Measurements from ENCODE around the gene FGF19. TPM values are rescaled to one million over a fixed set of nuclear protein-coding genes. Genes with fewer than 3 reads are reported as not detected.

The FGF19 gene, protein sequence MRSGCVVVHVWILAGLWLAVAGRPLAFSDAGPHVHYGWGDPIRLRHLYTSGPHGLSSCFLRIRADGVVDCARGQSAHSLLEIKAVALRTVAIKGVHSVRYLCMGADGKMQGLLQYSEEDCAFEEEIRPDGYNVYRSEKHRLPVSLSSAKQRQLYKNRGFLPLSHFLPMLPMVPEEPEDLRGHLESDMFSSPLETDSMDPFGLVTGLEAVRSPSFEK
- total RNA-seq = not detected

DNA sequence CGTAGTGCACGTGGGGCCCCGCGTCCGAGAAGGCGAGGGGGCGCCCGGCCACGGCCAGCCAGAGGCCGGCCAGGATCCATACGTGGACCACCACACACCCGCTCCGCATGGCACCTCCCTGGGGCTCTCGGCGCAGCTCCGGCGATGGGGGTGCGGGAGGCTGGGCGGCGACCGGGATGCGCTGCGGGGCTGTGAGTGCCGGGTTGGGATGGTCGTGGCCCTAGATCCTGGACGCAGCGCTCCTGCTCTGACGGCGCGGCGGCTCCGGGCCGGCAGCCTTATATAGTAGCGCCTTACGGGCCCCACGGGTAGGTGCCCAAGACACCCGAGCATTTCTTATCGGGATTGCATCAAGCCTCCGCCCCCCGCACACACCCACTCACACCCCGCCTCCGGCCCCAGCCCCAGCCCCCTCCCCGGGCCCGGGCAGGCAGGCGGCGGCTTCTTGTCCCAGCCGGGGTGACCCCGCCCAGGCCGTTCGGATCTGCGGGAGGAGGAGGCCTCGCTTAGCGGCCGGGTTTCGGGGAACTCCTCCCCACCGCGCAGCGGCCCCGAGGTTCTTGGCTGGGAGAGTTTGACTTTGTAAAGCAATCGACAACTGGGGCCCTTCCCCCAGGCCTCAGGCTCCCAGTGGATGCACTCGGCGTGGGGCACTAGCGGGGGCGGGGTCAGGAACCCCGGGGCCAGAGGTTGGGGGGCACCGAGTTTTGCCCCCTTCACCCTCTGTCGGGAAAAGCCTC, at the start of gene FGF19:
Gene FGF19 (minus strand): TSS at position 255 of the 740 bp plus-strand sequence. CDS start 146 bp downstream, at position 109.
- no peak for DNase-seq

DNA sequence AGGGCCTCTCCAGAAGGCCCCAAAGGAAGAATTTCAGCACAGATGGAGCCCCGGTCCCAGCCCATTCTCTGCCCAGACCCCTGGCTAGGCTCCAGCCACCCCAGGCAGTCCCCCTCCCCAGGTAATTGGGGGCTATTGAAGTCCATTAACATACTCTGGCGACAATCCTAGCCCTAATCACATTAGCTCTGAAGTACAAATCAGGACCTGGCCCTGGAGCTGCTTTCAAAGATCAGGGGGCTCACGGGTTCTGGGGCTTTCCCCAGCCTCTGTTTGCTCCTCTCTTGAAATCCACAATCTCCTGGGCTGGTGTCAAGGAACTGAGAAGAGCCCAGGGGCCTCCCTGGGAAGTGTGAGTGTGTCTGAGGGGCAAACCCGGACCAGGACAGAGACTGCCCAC, 49.1 kb upstream of the FGF19 start:
- DNase-seq = no peak

DNA sequence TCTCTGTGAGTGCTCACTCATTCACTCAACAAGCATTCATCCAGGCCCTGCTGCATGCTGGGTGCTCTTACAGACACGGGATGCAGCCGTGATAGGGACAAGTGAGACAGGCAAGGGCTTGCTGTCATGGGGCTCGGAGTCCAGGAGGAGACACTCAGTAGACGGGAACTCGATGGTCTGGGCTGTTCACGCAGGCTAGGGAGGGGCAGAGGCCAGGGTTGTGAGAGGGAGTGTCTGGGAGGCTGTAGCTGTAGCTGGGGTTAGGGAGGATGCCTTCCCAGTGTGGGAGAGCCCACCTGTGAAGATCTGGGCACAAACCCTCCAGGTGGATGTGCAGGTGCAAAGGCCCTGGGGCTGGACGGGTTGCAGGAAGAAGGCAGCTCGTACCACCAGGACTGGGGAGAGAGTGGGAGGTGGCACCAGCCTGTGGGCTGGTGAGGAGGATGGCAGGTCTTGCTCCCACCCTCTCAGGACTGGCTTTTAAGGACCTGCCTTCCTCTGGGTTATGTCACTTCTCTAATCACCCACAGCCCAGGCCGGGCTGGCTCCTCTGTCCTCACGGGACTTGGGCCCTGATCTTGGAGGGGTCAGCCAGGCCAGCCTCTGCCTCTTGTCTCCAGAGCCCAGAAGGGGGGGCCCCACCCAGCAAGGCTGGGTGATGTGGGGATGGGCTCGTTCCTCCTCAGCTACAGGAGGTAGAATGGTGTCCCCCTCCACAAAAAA, 47.2 kb upstream of the FGF19 start:
- no peak for DNase-seq

DNA sequence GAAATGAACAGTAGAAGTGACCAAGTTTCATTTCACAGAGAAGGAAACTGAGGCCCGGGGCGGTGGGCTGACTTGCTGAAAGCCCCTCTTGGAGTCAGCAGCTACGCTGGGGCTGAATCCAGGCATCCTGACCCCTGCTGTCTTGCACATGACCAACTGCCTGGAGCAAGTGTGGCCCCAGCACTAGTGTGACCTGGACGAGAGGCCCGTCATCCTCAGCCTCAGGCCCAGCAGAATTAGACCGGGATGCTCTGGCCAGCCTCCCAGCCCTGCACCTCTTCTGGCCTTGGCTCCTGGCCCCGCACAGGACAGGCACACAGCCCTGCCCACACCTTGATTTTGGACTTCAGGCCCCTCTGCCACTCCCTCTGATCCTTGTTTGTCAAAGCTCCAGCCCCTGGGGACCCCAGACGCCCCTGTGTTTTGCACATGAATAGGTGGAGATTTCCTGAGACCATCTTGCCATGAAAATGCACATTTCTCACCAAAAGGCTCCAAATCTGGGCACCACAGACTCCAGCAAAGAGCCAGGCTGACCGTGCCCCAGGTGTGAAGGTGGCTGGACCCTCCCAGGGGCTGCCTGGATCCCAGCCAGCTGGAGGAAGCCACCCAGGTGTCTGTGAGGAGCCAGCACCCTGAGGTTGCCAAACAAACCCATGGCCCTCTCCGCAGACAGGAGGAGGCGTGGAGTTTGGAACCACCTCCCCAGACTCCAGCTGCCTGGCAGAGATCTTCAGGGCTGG, 46.5 kb upstream of the FGF19 start:
- no peak for DNase-seq

DNA sequence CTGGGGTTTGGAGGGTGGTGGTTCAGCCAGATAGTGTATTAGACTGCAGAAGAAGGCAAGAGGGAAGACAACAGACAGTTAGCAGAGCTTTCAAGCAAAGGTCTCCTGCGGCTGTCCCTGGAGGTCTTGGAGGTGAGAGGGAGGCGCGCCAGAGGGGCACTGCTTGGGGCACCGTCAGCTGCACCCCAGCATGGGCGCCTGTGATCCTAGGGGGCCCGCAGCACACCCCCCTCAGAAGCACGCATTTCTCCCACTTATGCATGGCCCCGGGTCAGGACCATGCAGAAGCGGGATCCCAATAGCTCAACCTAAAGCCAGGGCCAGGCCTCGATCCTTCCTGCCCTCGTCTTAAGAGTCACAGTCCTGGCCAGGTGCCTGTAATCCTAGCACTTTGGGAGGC, 44.8 kb upstream of the FGF19 start:
- no peak for DNase-seq

DNA sequence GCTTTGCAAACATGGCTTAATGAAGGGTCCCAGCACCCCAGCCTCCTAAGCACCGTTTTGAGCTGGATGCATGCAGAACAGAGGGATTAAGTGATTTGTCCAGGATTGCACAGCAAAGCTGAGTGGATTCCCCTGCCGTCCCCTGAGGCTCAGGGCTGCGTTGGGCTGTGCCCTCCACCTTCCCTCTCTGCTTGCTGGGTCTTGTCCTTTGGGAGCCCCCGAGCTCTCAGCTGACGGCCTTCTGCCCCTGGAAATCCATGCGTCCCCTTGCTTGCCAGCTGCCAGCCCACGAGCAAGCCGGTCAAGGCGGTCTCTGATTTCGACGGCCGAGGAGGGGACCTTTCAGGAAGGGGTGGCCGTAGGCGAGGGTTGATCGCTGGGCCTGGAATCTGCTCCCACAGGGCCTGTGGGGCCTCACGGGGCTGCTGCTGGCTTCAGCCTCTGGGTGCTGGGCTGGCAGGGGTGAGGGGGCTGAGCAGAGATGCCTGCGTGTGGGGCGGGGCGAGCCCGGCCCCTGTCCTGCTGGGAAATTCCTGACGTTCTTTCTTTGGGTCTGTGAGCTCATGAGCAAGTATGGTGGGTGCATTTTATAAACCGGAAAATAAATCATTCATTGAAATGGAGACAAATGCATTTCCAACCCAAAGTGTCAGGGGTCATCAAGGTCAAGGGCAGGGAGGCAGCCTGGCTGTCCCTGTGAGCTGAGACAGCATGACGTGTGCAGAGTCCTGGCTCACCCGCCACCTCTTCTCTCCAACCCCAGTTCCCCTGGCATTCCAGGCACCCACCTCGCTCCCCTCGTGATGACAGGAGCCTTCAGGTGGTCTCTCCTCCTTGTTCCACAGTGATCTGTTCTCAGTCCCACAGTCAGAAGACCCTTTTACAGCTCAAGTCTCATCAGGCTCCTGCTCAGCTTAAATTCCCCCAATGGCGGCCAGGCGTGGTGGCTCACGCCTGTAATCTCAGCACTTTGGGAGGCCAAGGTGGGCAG, 43.2 kb upstream of the FGF19 start:
- no peak for DNase-seq

DNA sequence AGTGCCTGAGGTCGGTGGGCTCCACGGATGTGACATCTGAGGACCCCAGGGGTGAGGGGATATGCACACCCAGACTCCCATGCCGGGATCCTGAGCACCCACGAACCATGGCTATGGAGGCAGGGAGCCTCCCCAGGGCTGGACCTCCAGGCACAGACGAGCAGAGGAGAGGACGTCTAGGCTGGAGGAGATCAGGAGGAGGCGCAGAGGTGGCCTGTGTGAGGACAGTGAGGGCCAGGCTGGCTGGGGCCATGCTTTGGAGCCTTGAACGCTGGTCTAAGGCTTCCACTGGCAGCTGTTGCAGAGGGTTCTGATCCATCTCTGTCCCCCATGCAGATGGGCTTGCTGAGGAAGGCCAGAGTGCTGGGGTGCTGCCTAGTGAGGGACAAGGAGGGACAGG, 42.3 kb upstream of the FGF19 start:
- no peak for DNase-seq

DNA sequence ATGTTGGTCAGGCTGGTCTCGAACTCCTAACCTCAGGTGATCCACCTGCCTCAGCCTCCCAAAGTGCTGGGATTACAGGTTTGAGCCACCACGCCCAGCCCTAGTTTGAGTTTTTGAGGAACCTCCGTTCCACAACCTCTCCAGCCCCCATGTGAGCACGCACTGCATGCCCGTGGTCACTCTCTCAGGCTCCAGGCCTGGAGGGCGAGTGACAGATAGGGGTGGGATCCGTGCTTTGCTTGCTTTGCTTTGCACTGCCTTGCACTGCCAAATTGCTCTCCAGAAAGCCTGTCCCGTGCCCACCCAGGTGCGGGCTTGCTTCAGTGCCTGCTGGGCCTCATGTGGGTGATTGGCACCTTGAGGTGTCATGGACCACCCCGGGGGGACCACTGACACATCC, 41.4 kb upstream of the FGF19 start:
- no peak for DNase-seq

DNA sequence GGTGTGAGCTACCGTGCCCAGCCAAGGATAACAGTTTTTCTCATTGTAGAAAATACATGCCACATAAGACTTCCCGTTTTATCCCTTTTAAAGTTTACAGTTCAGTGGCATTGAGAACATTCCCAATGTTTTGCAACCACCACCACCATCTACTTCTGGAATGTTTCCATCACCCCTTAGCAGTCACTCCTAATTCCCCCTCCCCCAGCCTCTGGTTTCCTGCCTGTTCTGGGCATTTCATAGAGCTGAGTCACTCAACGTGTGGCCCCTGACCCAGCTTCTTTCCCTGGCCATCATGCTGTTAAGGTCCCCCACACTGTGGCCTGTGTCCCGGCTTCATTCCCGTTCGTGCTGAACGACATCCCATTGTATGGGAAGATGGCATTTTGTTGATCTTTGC, 40.6 kb upstream of the FGF19 start:
- DNase-seq = no peak

DNA sequence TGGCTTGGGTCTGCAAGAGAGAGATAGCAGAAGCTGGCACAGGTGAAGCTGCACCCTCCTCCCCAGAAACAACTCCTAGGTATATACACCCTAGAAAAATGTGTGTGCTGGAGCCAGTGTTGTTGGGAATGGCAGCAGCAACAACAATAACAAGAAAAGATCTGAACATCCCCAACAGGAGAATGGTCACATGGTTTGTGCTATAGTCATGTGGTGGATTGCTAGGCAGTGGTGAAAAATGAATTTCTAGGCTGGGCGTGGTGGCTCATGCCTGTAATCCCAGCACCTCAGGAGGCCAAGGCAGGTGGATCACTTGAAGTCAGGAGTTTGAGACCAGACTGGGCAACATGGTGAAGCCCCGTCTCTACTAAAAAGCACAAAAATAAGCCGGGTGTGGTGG, 31.0 kb upstream of the FGF19 start:
- no peak for DNase-seq

DNA sequence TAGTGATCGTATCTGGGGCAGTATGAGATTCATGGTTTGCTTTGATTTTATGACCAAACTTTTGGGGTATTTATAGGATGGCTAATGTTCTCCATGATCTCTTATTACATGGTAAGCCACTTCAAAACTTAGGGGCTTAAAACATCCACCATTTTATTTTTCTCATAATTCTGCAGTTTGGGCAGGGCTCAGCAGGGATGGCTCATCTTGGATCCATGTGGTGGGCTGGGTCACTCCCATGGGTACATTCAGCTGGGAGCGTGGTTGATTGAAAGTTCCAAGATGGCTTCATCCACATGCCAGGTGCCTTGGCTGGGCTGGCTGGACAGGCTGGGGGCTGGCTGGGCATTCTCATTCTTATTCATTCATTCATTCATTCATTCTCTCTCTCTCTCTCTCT, 30.5 kb upstream of the FGF19 start:
- no peak for DNase-seq

DNA sequence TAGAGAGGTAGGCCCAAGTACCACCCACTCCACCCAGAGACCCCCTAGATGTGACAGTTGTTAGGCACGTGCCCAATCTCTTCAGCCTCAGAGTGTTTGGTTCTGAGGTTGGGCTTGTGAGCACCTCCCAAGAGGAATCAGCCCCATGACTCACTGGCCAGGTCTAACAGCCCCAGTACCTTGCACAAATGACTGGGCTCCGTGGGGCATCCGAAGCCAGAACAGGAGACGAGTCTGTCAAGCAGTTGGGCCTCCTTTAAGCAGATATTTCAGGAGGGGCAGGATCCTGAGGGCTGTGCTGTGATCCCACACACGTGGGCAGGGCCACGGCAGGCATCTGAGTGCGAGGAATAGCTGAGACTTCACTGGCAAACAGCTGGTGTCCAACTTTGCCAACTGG, 29.1 kb upstream of the FGF19 start:
- DNase-seq = no peak

DNA sequence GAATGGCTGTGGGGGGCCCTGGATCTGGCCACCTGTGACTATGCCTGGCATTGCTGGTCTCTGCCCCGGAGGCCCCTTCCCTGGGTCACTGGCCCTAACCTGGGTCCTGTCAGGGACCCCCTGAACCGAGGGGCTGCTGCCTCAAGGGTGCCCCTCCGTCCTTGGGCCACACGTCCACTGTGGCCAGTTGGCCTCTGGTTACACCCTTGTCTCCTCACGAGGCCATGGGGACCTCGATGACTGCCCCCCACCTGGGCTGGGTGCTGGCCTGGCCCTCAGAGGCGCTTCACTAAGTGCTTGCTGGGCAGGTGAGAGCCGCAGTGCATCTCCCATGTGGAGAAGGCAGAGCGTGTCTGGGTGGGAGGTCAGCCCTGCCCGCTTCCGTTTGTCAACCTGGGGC, 27.3 kb upstream of the FGF19 start:
- no peak for DNase-seq

DNA sequence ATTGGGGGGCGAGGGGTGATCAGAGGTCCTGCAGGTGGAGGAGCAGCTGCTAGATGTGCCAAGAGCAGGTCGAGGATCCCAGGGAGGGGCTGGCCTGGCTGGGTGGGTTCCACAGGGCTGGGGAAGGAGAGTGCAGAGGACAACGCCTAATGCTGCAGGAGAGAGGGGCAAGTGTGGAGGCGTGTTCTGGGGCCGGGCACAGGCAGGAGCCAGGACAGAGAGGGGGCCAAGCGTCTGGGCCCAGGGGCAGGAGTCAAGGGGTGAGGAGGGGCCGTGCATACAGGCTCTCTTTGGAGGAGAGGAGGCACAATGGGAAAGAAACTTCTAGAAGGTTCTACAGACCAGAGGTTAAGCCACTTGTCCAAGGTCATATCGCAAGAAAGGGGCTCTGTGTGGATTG, 26.7 kb upstream of the FGF19 start:
- no peak for DNase-seq

DNA sequence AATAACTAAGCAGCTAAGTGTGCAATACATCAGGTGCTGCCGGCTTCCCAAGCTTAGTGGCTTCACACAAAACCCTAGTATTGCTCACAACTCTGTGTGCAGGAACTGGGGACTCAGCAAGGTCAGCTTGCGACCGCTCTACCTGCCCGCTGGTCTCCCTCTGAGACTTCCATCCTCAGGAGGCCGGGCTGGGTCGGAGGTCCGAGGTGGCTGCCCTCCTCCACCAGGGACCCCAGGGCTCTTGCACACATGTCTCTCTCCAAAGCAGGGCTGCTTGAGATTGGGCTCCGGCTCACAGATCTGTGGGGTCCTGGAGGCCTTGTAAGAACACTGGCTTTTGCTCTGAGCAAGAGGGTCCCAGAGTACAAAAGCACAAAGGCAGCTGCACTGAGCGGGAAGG, 25.4 kb upstream of the FGF19 start:
- no peak for DNase-seq

DNA sequence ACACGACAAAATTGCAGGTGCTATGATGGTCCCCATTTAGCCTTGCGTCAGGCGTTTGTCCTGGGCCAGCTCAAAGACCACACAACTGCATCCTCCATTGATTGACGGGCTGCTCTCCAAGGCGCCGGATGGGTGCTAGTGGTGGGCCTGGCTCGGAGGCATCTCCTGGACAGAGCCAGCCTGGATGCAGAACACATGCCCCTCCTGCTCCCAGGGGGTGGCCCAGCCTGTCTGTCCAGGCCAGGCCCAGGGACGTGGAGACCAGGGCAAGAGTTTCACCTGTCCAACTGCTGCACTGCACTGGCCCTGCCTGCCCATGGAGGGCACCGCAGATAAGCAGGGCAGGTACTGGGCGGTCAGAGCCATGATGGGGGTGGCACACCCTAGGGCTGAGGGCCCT, 23.4 kb upstream of the FGF19 start:
- no peak for DNase-seq

DNA sequence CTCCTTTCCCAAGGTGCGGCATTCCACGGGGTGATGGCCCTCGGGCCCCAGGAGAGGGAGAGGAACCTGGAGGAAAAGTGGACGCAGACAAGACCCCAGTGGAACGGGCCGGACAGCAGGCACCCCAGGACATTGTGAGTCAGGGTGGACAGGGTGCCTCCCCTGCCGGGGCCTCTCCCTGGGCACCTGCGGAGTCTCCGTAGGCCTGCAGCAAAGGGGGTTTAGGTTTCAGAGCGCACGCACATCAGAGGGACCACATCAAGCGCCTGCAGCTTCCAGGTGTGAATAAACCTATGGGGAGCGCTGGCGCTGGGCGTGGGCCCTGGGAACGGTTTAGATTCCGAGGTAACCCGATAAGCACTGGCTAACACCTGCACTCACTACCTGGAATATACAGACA, 22.7 kb upstream of the FGF19 start:
- DNase-seq = no peak

DNA sequence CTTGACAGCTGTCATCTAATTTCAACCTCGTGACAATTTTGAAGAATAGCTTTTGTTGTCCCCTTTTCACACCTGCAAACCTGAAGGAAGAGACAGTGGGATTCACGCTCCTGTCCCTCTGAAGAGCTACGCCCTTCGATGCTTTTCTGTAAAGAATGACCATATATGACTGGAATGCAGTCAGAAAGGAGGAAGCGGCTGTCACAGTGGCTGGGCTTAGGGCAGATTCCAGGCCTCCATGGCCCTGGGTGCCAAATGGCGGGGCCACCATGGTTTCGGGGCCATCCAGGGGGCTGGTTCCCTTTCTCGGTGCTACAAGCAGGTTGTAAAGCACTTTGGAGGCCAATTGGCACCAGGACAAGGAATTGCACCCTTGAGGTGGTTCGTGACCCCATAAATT, 22.2 kb upstream of the FGF19 start:
- DNase-seq = no peak

DNA sequence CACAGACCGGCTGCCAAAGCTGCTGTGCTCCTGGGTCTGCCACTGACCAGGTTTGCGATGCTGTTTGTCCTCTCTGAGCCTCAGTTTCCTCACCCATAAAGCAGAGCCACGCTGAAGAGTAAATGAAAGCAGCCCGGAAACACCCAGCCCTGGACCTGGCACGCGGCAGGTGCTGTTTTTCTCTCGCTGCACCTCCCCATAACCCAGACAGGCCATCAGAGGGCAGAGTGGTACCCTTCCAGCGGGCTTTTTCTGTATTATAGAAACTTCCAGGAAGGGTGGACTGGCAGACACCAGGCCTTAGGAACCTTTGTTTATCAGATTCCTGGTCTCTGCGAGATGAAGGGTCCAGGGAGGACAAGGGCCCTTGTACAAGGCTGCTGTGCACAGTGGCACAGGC, 17.9 kb upstream of the FGF19 start:
- DNase-seq = no peak

DNA sequence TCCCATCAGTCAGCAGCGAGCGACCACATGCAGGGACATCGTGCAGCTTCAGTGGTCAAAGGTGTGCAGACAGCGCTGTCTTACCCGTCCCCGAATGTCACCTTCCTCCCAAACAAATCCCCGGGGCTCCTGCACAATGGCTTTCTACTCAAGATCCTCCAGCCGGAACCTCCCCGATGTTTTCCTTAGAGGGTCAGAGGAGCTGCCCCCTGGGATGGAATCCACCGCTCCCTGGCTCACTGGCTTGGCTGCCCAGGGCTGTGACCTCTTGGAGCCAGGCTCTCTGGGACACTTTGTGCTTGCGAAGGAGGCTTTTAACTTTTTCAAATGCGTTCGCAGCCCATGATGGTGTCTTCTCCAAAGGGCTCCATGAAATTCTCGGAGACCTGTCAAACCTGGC, 17.3 kb upstream of the FGF19 start:
- DNase-seq = no peak

DNA sequence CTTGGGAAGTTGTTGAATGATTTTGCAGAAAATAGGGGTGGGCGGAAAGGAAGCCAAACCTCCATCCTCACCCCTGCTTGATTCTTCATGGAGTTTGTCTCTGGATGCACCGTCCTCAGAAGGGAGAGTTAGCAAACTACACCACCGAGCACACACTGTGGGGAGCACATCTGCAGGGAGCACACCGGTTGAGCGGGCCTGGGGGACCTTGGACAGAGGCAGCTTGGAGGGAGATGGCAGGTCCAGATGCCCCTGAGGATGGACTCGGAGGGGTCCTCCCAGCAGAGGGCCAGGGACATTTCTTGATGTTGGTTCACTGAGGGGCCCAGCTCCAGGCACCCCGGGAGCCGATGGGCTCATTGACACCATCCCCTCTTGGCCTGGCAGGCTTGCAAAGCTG, 15.1 kb upstream of the FGF19 start:
- no peak for DNase-seq

DNA sequence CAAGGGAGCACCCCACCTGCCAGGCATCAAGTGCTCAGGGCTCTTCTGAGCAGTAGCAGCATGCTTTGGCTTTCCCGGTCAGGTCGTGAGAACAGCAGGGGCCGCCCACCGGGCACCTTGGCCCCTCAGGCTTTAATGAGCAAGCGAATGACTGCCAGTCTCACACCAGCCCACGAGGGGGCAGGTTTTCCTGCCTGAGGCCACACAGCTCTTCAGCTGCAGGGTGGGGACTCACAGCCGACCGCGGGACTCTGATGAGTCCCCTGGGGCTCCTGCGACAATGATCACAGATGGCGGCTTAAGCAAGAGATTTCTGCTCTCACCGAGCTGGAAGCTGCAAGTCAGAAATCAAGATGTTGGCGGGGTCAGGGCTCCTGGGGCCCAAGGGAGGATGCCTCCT, 14.3 kb upstream of the FGF19 start:
- no peak for DNase-seq

Data from effector CD4-positive, alpha-beta T cell (primary cell).